A549 treated with AZD2906 at 1 μM for 4 hours (cell line): ENCODE data around the gene PLEKHM3. TPM values are rescaled to one million over a fixed set of nuclear protein-coding genes. Genes with fewer than 3 reads are reported as not detected.

Experiments used
- total RNA-seq: library from RNA; stranded (reverse); fragments of 200-300 nt; extraction: Qiagen RNA extraction; gene quantifications from 5 replicates; pipeline ENCODE4 v1.2.3, GENCODE V29; 2022

PLEKHM3 gene, protein sequence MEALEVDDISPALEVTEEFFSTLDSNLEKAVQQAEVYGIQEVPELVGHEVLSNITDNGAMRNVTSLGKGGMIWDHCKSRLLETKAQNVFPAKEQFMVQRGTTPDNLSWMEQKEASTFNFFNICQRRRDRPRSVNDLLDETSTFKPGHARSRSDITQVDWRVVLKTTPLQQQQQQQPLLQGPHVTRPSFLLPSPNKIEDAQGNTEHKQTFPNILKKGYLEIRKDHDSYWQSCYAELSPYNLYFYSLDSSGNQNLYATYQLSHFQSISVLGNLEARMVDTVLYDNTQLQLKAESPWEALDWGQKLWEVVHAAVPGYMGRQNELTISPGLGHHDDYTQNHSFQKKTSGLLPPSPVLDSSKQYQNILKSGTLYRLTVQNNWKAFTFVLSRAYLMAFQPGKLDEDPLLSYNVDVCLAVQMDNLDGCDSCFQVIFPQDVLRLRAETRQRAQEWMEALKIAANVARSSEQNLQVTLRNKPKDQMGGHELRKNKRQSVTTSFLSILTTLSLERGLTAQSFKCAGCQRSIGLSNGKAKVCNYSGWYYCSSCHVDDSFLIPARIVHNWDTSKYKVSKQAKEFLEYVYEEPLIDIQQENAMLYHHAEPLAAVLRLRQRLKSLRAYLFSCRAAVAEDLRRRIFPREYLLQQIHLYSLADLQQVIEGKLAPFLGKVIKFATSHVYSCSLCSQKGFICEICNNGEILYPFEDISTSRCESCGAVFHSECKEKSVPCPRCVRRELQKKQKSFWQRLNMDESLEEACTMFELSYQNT
- 1.8 to 3.1 TPM (median 2.4 TPM) in 5 replicates for total RNA-seq

DNA sequence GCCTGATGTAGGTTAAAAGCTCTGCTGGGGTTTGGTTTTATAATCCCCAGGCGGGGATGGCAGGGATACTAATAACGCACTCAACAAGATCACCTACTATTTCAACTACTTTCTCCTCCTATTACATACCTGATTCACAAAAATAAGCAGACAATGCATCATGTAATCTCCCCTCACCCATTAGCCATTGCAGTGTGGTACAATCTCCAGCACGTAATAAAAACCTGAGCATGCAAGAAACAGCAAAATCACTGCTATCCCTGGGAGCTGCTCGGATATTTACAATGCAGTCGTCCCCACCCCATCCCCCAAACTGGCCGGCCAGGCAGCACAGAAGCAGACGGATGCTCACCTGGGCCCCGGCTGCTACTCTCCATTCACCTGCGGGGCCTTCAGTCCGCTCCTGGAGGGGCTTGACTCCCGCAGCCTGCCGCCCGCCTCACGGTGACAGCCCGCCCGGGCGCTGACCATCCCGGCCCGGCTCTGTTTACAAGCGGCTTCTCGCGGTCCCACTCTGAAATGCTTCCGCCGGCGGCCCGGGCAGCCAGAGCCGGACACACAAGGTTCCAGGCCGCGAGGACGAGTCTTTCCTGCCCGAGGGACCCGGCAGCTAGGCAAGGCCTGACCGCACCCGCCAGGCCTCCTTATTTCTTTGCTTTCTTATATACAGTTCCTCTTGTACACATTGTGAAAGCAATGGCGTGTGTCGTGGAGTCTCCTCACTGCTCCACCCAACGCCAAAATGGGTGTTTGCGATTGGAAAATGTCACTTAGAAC is at the start of gene PLEKHM3:
Gene PLEKHM3, minus strand, starts transcription at position 491 of the 777 bp plus-strand sequence. CDS start 23,888 bp downstream, outside the sequence.

Other genes starting within 250 kb of the PLEKHM3 start
- gene CRYGD, start 99.0 kb upstream of the PLEKHM3 start, total RNA-seq = not detected in 5 replicates
- gene CRYGC, start 104.3 kb upstream of the PLEKHM3 start, total RNA-seq = not detected in 5 replicates
- not detected in 5 replicates for gene CRYGB, start 120.6 kb upstream of the PLEKHM3 start, total RNA-seq
- not detected in 5 replicates for gene CRYGA, start 138.1 kb upstream of the PLEKHM3 start, total RNA-seq
- gene C2orf80, start 164.5 kb upstream of the PLEKHM3 start, total RNA-seq = not detected in 5 replicates
- 74.9 to 92.9 TPM (median 80.1 TPM) in 5 replicates for gene IDH1, start 229.5 kb upstream of the PLEKHM3 start, total RNA-seq
- 4.6 to 7.0 TPM (median 6.2 TPM) in 5 replicates for gene PIKFYVE, start 240.7 kb upstream of the PLEKHM3 start, total RNA-seq